A549 (cell line): ENCODE measurements around the gene SDS. TPM values are rescaled to one million over a fixed set of nuclear protein-coding genes. Genes with fewer than 3 reads are reported as not detected.

Source experiments
- ATAC-seq, 2 experiments: fragments of 200-7000 bp in 1 of 2; fragments of >200 bp in 1 of 2; cut with Nextera tagmentation in 1 of 2; cut with Tn5 transposase in 1 of 2; 3 replicates each; pipeline versions ENCODE4 v1.8.0 to v1.9.1; 2018 to 2020; ENCODE audit warnings: mild to moderate bottlenecking in 1 of 2, moderate library complexity in 1 of 2
- CTCF ChIA-PET: fragments of 300-600 bp; sonication (Branson Sonifier 250); formaldehyde crosslinking; extraction: SDS; loops from one replicate; lab custom pipeline; 2021; ENCODE audit warnings: antibody characterized with exemption, inconsistent platforms; lab: Yijun Ruan, JAX
- POLR2A ChIA-PET: fragments of 350-600 bp; formaldehyde crosslinking; extraction: SDS; loops from one replicate; lab custom pipeline; 2021; ENCODE audit warnings: antibody characterized with exemption, inconsistent platforms; lab: Yijun Ruan, JAX
- DNase-seq, 2 experiments: peaks; one replicate each; pipeline versions ENCODE4 v3.0.0 to v3.0.0-alpha.2; 2011 to 2016; ENCODE audit warnings: low read depth in 1 of 2, low spot score in 1 of 2
- FAIRE-seq: peaks from 2 replicates; lab custom pipeline; 2011; peaks lifted over from hg19 to GRCh38; lab: Jason Lieb, UNC
- H3K27ac ChIP-seq, 2 experiments: fragments of >200 bp; sonication (Bioruptor Twin); formaldehyde crosslinking; 3 replicates each; pipeline ENCODE4 v1.5.1; 2016 to 2017
- H3K4me1 ChIP-seq: fragments of >200 bp; sonication (Bioruptor Twin); formaldehyde crosslinking; 3 replicates; pipeline ENCODE4 v1.6.1; 2016
- H3K4me2 ChIP-seq: fragments of >200 bp; sonication (Bioruptor Twin); formaldehyde crosslinking; 3 replicates; pipeline ENCODE4 v1.6.1; 2016
- H3K4me3 ChIP-seq: fragments of >200 bp; sonication (Bioruptor Twin); formaldehyde crosslinking; 3 replicates; pipeline ENCODE4 v1.5.1; 2016
- H3K9me3 ChIP-seq: fragments of >200 bp; sonication (Bioruptor Twin); formaldehyde crosslinking; 3 replicates; pipeline ENCODE4 v1.6.1; 2016
- BHLHE40 ChIP-seq: IDR thresholded peaks from 2 replicates; pipeline ENCODE4 v1.6.1; 2012; ENCODE audit warnings: low read depth, low read length, inconsistent platforms
- CBX8 ChIP-seq: fragments of 200-600 bp; sonication (generic); IDR thresholded peaks from 2 replicates; pipeline ENCODE4 v1.6.1; 2016
- EHF ChIP-seq: fragments of 250-450 bp; sonication (Bioruptor Pico); IDR thresholded peaks from 2 replicates; pipeline ENCODE4 v1.5.0; 2020; ENCODE audit warnings: mild to moderate bottlenecking
- EHMT2 ChIP-seq: fragments of 200-600 bp; sonication (generic); IDR thresholded peaks from 2 replicates; pipeline ENCODE4 v1.6.1; 2016; ENCODE audit warnings: antibody characterized with exemption, low read depth, mild to moderate bottlenecking, moderate library complexity
- FOSB ChIP-seq: fragments of 250-450 bp; sonication (Bioruptor Pico); IDR thresholded peaks from 2 replicates; pipeline ENCODE4 v1.5.0; 2020; ENCODE audit warnings: mild to moderate bottlenecking, moderate library complexity
- FOXS1 ChIP-seq: fragments of 250-450 bp; sonication (Bioruptor Pico); IDR thresholded peaks from 2 replicates; pipeline ENCODE4 v1.5.0; 2020; ENCODE audit warnings: mild to moderate bottlenecking, moderate library complexity
- HEYL ChIP-seq: fragments of 250-450 bp; sonication (Bioruptor Pico); IDR thresholded peaks from 2 replicates; pipeline ENCODE4 v1.8.0; 2021; ENCODE audit warnings: mild to moderate bottlenecking, moderate library complexity
- HOXA7 ChIP-seq: fragments of 250-450 bp; sonication (Bioruptor Pico); IDR thresholded peaks from 2 replicates; pipeline ENCODE4 v1.5.0; 2020; ENCODE audit warnings: mild to moderate bottlenecking, moderate library complexity
- HOXB5 ChIP-seq: fragments of 250-450 bp; sonication (Bioruptor Pico); IDR thresholded peaks from 2 replicates; pipeline ENCODE4 v1.5.0; 2020; ENCODE audit warnings: mild to moderate bottlenecking, moderate library complexity
- KDM1A ChIP-seq: fragments of 200-600 bp; sonication (generic); IDR thresholded peaks from 2 replicates; pipeline ENCODE4 v1.6.1; 2016; ENCODE audit warnings: low read depth, mild to moderate bottlenecking
- NFE2L2 ChIP-seq: fragments of 150-350 bp; conservative IDR thresholded peaks from 2 replicates; pipeline ENCODE4 v1.6.1; 2014; ENCODE audit warnings: low read length
- NR3C1 ChIP-seq: fragments of >200 bp; sonication (Bioruptor Twin); formaldehyde crosslinking; IDR thresholded peaks from 3 replicates; pipeline ENCODE4 v1.6.1; 2017
- PHF8 ChIP-seq: fragments of 200-600 bp; sonication (generic); IDR thresholded peaks from 2 replicates; pipeline ENCODE4 v1.6.1; 2016; ENCODE audit warnings: low read depth, mild to moderate bottlenecking, antibody characterized with exemption, moderate library complexity, borderline replicate concordance
- POLR2A ChIP-seq: IDR thresholded peaks from 2 replicates; pipeline ENCODE4 v1.6.1; 2012; ENCODE audit warnings: mild to moderate bottlenecking, low read length
- POLR2AphosphoS2 ChIP-seq: conservative IDR thresholded peaks from 2 replicates; pipeline ENCODE4 v1.6.1; 2012; ENCODE audit warnings: low read length, improper control_type of control experiment, inconsistent platforms
- RAD21 ChIP-seq, 2 experiments: fragments of >200 bp in 1 of 2; sonication (Bioruptor Twin) in 1 of 2; formaldehyde crosslinking in 1 of 2; IDR thresholded peaks in 1 of 2; conservative IDR thresholded peaks in 1 of 2; 2 replicates in 1 of 2; 3 replicates in 1 of 2; pipeline ENCODE4 v1.6.1; 2012 to 2018; ENCODE audit warnings: inconsistent platforms in 1 of 2
- RFX5 ChIP-seq: fragments of 450-650 bp; IDR thresholded peaks from 2 replicates; pipeline ENCODE4 v1.7.1; 2014; ENCODE audit warnings: antibody characterized with exemption, mild to moderate bottlenecking, moderate library complexity
- SMC3 ChIP-seq: fragments of >200 bp; sonication (Bioruptor Twin); formaldehyde crosslinking; IDR thresholded peaks from 3 replicates; pipeline ENCODE4 v1.6.1; 2018; ENCODE audit warnings: inconsistent platforms
- SREBF2 ChIP-seq: fragments of 450-650 bp; IDR thresholded peaks from 2 replicates; pipeline ENCODE4 v1.6.1; 2014; ENCODE audit warnings: mild to moderate bottlenecking, moderate library complexity
- TFCP2L1 ChIP-seq: fragments of 250-450 bp; sonication (Bioruptor Pico); IDR thresholded peaks from 2 replicates; pipeline ENCODE4 v1.5.0; 2021; ENCODE audit warnings: mild to moderate bottlenecking
- ZNF302 ChIP-seq: fragments of 250-450 bp; sonication (Bioruptor Pico); IDR thresholded peaks from 2 replicates; pipeline ENCODE4 v1.9.0; 2021; ENCODE audit warnings: inconsistent platforms, mild to moderate bottlenecking, moderate library complexity
- WGBS: methylation state at CpG from one replicate; pipeline ENCODE4 v1.1.6; 2017; ENCODE audit errors: missing lambda C conversion rate; 5-methylcytosine and 5-hydroxymethylcytosine counted together
- polyA plus RNA-seq, 4 experiments: library from polyadenylated mRNA; depleted of rRNA in 3 of 4; stranded (reverse); fragments of >200 nt; fragmentation: RNase III in 1 of 4; extraction: RNeasy Plus Mini Kit Qiagen cat#74134 plus additional on column Dnase treatment in 1 of 4; gene quantifications; 2 replicates in 3 of 4; 3 replicates in 1 of 4; pipeline ENCODE4 v1.2.3, GENCODE V29; 2011 to 2017
- TF ChIP-seq, protein P1 (sequence below): IDR thresholded peaks from 2 replicates; pipeline ENCODE4 v1.6.1; 2012
- TF ChIP-seq, protein P2 (sequence below): fragments of >200 bp; sonication (Bioruptor Twin); formaldehyde crosslinking; IDR thresholded peaks from 3 replicates; pipeline ENCODE4 v1.5.1; 2016
- TF ChIP-seq, protein P3 (sequence below): IDR thresholded peaks from 2 replicates; pipeline ENCODE4 v1.6.1; 2012

Gene SDS
- polyA plus RNA-seq, 2 of the 4 experiments (the other 2 are of a cell fraction): 3.9 to 7.3 TPM

DNA sequence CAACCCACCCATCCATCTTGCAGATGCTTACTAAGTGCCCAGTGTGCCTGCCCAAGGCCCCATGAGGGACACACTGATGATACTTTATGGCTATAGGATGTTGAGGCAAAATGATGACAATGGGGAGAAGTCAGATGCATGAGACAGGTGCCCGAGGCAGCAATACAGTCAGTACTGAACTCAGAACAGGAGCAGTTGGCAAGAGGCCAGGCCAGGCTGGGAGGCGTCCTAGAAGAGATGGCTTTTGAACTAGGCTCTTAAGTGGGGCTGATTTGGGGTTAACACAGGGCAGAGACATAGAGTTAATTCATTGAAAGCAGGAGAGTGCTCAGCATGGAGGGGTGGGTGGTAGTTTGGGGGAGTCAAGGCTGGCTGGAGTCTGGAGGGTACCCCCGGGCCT, 29.7 kb downstream of the SDS start:
- CTCF ChIA-PET: interaction anchor here (2.0 kb wide), 1 partner anchor 51 kb away, joined by 6 read pairs; no protein-coding TSS in a partner anchor
- WGBS: 88% methylated on average over 3 of the region's 3 CpGs
- no peak for TF ChIP-seq KDM1A
- TF ChIP-seq ZNF302: no peak
- TF ChIP-seq, protein P1, sequence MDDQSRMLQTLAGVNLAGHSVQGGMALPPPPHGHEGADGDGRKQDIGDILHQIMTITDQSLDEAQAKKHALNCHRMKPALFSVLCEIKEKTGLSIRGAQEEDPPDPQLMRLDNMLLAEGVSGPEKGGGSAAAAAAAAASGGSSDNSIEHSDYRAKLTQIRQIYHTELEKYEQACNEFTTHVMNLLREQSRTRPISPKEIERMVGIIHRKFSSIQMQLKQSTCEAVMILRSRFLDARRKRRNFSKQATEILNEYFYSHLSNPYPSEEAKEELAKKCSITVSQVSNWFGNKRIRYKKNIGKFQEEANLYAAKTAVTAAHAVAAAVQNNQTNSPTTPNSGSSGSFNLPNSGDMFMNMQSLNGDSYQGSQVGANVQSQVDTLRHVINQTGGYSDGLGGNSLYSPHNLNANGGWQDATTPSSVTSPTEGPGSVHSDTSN: no peak
- TF ChIP-seq CBX8: no peak
- TF ChIP-seq FOXS1 (CRISPR knock-in tag): no peak
- TF ChIP-seq FOSB (CRISPR knock-in tag): no peak
- no peak for TF ChIP-seq BHLHE40
- TF ChIP-seq POLR2AphosphoS2: no peak
- no peak for TF ChIP-seq RAD21 (conservative IDR thresholded peaks at IDR 0.05 in 1 of 2, IDR thresholded peaks at IDR 0.05 in 1 of 2)
- TF ChIP-seq HEYL (CRISPR knock-in tag): no peak
- TF ChIP-seq EHMT2: no peak
- TF ChIP-seq, protein P2, sequence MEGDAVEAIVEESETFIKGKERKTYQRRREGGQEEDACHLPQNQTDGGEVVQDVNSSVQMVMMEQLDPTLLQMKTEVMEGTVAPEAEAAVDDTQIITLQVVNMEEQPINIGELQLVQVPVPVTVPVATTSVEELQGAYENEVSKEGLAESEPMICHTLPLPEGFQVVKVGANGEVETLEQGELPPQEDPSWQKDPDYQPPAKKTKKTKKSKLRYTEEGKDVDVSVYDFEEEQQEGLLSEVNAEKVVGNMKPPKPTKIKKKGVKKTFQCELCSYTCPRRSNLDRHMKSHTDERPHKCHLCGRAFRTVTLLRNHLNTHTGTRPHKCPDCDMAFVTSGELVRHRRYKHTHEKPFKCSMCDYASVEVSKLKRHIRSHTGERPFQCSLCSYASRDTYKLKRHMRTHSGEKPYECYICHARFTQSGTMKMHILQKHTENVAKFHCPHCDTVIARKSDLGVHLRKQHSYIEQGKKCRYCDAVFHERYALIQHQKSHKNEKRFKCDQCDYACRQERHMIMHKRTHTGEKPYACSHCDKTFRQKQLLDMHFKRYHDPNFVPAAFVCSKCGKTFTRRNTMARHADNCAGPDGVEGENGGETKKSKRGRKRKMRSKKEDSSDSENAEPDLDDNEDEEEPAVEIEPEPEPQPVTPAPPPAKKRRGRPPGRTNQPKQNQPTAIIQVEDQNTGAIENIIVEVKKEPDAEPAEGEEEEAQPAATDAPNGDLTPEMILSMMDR: no peak
- no peak for TF ChIP-seq SREBF2
- TF ChIP-seq, all 56 proteins: peak for 0
- H3K27ac ChIP-seq: no peak overlapping the region
- ATAC-seq (no peak), DNase-seq (no peak), FAIRE-seq (no peak)
- no peaks in the 10 kb centered on the region for H3K4me1 ChIP-seq
- H3K9me3 ChIP-seq: no peaks in the 10 kb centered on the region
- no peak overlapping the region for H3K4me3 ChIP-seq
- H3K4me2 ChIP-seq: no peak overlapping the region
- POLR2A ChIA-PET: no interaction called here

DNA sequence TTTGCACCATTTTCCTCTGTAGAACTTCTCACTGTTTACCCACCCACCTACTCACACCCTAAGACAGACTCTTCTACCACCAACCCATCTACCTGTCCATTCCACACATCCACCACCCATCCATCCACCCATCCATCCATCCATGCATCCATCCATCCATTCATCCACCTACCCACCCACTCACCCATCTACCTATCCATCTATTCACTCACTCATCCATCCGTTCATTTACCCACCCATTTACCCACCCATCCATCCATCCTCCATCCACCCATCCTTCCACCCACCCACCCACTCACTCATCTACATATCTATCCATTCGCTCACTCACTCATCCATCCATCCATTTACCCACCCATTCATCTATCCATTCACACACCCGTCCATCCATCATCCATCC, 30.2 kb downstream of the SDS start:
- 87% methylated on average over 3 of the region's 3 CpGs for WGBS
- no peaks in the 10 kb centered on the region for H3K9me3 ChIP-seq
- no peak for TF ChIP-seq NR3C1
- no peak for TF ChIP-seq NFE2L2
- TF ChIP-seq KDM1A: no peak
- TF ChIP-seq, protein P3, sequence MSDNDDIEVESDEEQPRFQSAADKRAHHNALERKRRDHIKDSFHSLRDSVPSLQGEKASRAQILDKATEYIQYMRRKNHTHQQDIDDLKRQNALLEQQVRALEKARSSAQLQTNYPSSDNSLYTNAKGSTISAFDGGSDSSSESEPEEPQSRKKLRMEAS: no peak
- TF ChIP-seq EHF (CRISPR knock-in tag): no peak
- no peak for TF ChIP-seq POLR2A
- TF ChIP-seq TFCP2L1 (CRISPR knock-in tag): no peak
- no peak for TF ChIP-seq HOXB5 (CRISPR knock-in tag)
- no peak for TF ChIP-seq HEYL (CRISPR knock-in tag)
- TF ChIP-seq RFX5: no peak
- TF ChIP-seq HOXA7: no peak
- TF ChIP-seq SMC3: no peak
- TF ChIP-seq, protein P1: no peak
- TF ChIP-seq PHF8: no peak
- H3K4me3 ChIP-seq: no peak overlapping the region
- ATAC-seq: no peak
- CTCF ChIA-PET: no interaction called here
- H3K4me1 ChIP-seq: no peaks in the 10 kb centered on the region
- H3K27ac ChIP-seq: no peak overlapping the region
- POLR2A ChIA-PET: no interaction called here
- H3K4me2 ChIP-seq: no peak overlapping the region
- DNase-seq: no peak
- FAIRE-seq: no peak
